ENCODE results near the gene IL12RB1. TPM values are rescaled to one million over a fixed set of nuclear protein-coding genes. Genes with fewer than 3 reads are reported as not detected.

Gene IL12RB1
- total and polyA plus RNA-seq, 10 donors = 9.9 to 31.6 (median 24.2) TPM

- Histone ChIP-seq H3K27me3 (replicated peaks in 1 of 7) (no peaks in the 10 kb centered on the region), H3K27ac (peak overlapping the region; percentile 66 to 88 (median 86)), H3K36me3 (peaks cover 0 to 58% (median 21%) of the 10 kb centered on the region in 6 donors), H3K4me3 (peak overlapping the region; percentile 69 to 85 (median 77)), H3K4me1 (peaks cover 22 to 92% (median 41%) of the 10 kb centered on the region in 6 donors), H3K9me3 (no peaks in the 10 kb centered on the region)
- DNase-seq = peak; percentile 99
- WGBS, 5 donors = 0 to 1% (median 0%) methylated on average over 20 to 86 of the region's 86 CpGs
- TF ChIP-seq CTCF (IDR thresholded peaks at IDR 0.05 in 8 of 11, conservative IDR thresholded peaks at IDR 0.05 in 3 of 11) (peak in 1 of 11 experiments; percentile 13), POLR2A (IDR thresholded peaks at IDR 0.05) (no peak), POLR2AphosphoS5 (IDR thresholded peaks at IDR 0.05) (peak; percentile 33 to 64 (median 55))
- intact Hi-C loops (cut with DNase I; ENCODE audit: low total_unique reads) = no loop called here
Observed at GRCh38 chr19:18117692-18118378, 31.1 kb upstream of the IL12RB1 start.

GRCh38 chr19:18117364-18117691 is 30.6 kb upstream of the IL12RB1 start:
- DNase-seq = no peak
- Histone ChIP-seq H3K36me3 (peaks cover 0 to 58% (median 16%) of the 10 kb centered on the region in 6 donors), H3K4me3 (peak overlapping the region in 7 of 8 donors; percentile 69 to 85 (median 79)), H3K27me3 (replicated peaks in 1 of 7) (no peaks in the 10 kb centered on the region), H3K9me3 (no peaks in the 10 kb centered on the region), H3K27ac (peak overlapping the region in 5 of 8 donors; percentile 20 to 88 (median 87)), H3K4me1 (peaks cover 22 to 92% (median 46%) of the 10 kb centered on the region in 6 donors)
- TF ChIP-seq POLR2AphosphoS5 (IDR thresholded peaks at IDR 0.05) = no peak
- no peak for TF ChIP-seq CTCF (IDR thresholded peaks at IDR 0.05 in 8 of 11, conservative IDR thresholded peaks at IDR 0.05 in 3 of 11)
- TF ChIP-seq POLR2A (IDR thresholded peaks at IDR 0.05) = no peak
- intact Hi-C loops (cut with DNase I; ENCODE audit: low total_unique reads) = no loop called here
- WGBS, 5 donors = 34 to 45% (median 38%) methylated on average over 9 to 11 of the region's 11 CpGs

- H3K27me3 ChIP-seq (replicated peaks in 1 of 7) = peaks cover 0 to 12% (median 0%) of the 10 kb centered on the region in 7 donors
- TF ChIP-seq POLR2AphosphoS5 (IDR thresholded peaks at IDR 0.05) = no peak
- no peak for TF ChIP-seq CTCF (IDR thresholded peaks at IDR 0.05 in 8 of 11, conservative IDR thresholded peaks at IDR 0.05 in 3 of 11)
- no peak for TF ChIP-seq POLR2A (IDR thresholded peaks at IDR 0.05)
- 93 to 96% (median 96%) methylated on average over 4 of the region's 4 CpGs for WGBS, 5 donors
- H3K9me3 ChIP-seq = no peaks in the 10 kb centered on the region
- H3K36me3 ChIP-seq = peaks cover 0 to 55% (median 4%) of the 10 kb centered on the region in 6 donors
- intact Hi-C loops (cut with DNase I; ENCODE audit: low total_unique reads) = loop anchor here (5.0 kb wide), 2 partner anchors 38 to 138 kb away; partner anchors contain the start of gene PIK3R2
- no peak for DNase-seq
- peaks cover 25 to 92% (median 55%) of the 10 kb centered on the region in 6 donors for H3K4me1 ChIP-seq
- H3K27ac ChIP-seq = no peak overlapping the region
- no peak overlapping the region for H3K4me3 ChIP-seq
Observed at GRCh38 chr19:18114483-18114882, 27.7 kb upstream of the IL12RB1 start.

- H3K4me1 ChIP-seq = peaks cover 26 to 92% (median 55%) of the 10 kb centered on the region in 6 donors
- TF ChIP-seq POLR2A (IDR thresholded peaks at IDR 0.05) = no peak
- TF ChIP-seq POLR2AphosphoS5 (IDR thresholded peaks at IDR 0.05) = no peak
- TF ChIP-seq CTCF (IDR thresholded peaks at IDR 0.05 in 8 of 11, conservative IDR thresholded peaks at IDR 0.05 in 3 of 11) = no peak
- no peak overlapping the region for H3K27ac ChIP-seq
- intact Hi-C loops (cut with DNase I; ENCODE audit: low total_unique reads) = loop anchor here (5.0 kb wide), 2 partner anchors 38 to 138 kb away; partner anchors contain the start of gene PIK3R2
- H3K4me3 ChIP-seq = no peak overlapping the region
- peaks cover 0 to 12% (median 0%) of the 10 kb centered on the region in 7 donors for H3K27me3 ChIP-seq (replicated peaks in 1 of 7)
- DNase-seq = no peak
- H3K9me3 ChIP-seq = no peaks in the 10 kb centered on the region
- WGBS, 5 donors = 79 to 95% (median 91%) methylated on average over 5 of the region's 5 CpGs
- H3K36me3 ChIP-seq = peaks cover 0 to 55% (median 4%) of the 10 kb centered on the region in 6 donors
Observed at GRCh38 chr19:18113827-18114226, 27.1 kb upstream of the IL12RB1 start.
